ENCODE measurements around the gene NRXN3. TPM values are rescaled to one million over a fixed set of nuclear protein-coding genes. Genes with fewer than 3 reads are reported as not detected.

Gene NRXN3
- total and polyA plus RNA-seq, 2 experiments from 2014 or later = 0.08 to 0.11 TPM

GRCh38 chr14:78543433-78543832 lies 373.3 kb downstream of the NRXN3 start:
- H3K9ac ChIP-seq = no peak overlapping the region
- DNase-seq = no peak
- no peaks in the 10 kb centered on the region for H3K27me3 ChIP-seq (replicated peaks; ENCODE audit: insufficient read depth)
- no peaks in the 10 kb centered on the region for H3K9me3 ChIP-seq (ENCODE audit: low read depth)
- no peak overlapping the region for H3K4me3 ChIP-seq
- no peaks in the 10 kb centered on the region for H3K79me2 ChIP-seq (ENCODE audit: insufficient read depth)
- TF ChIP-seq EZH2phosphoT487 (IDR thresholded peaks at IDR 0.05; ENCODE audit: insufficient read depth, low read depth) (no peak), EZH2 (IDR thresholded peaks at IDR 0.05; ENCODE audit: insufficient read depth, poor library complexity, severe bottlenecking) (no peak)
- in situ Hi-C loops (cut with MboI) = no loop called here
- WGBS, 2 experiments (ENCODE audit: low coverage in 1 of 2, low lambda C conversion rate in 2 of 2, missing lambda C conversion rate in 2 of 2) = 0% methylated on average over 1 of the region's 1 CpG
- H3K4me2 ChIP-seq (ENCODE audit: unreplicated experiment) = no peak overlapping the region
- H2AFZ ChIP-seq = no peak overlapping the region
- H3K4me1 ChIP-seq (ENCODE audit: insufficient read depth) = no peaks in the 10 kb centered on the region
- no peaks in the 10 kb centered on the region for H3F3A ChIP-seq (ENCODE audit: insufficient read depth)
- H4K20me1 ChIP-seq (ENCODE audit: insufficient read depth) = no peaks in the 10 kb centered on the region
- no peaks in the 10 kb centered on the region for H3K36me3 ChIP-seq (ENCODE audit: low read depth)
- no peak overlapping the region for H3K27ac ChIP-seq
- no peaks in the 10 kb centered on the region for H3K9me2 ChIP-seq (ENCODE audit: insufficient read depth)

- Histone ChIP-seq H3K9me2 (ENCODE audit: insufficient read depth) (no peaks in the 10 kb centered on the region), H3K4me1 (ENCODE audit: insufficient read depth) (no peaks in the 10 kb centered on the region), H2AFZ (no peak overlapping the region), H3K36me3 (ENCODE audit: low read depth) (no peaks in the 10 kb centered on the region), H3K27me3 (replicated peaks; ENCODE audit: insufficient read depth) (no peaks in the 10 kb centered on the region; the same call in 1 of the 2 replicates), H3F3A (ENCODE audit: insufficient read depth) (no peaks in the 10 kb centered on the region), H3K4me3 (no peak overlapping the region), H3K79me2 (ENCODE audit: insufficient read depth) (no peaks in the 10 kb centered on the region), H3K27ac (no peak overlapping the region), H3K4me2 (ENCODE audit: unreplicated experiment) (no peak overlapping the region), H4K20me1 (ENCODE audit: insufficient read depth) (no peaks in the 10 kb centered on the region), H3K9me3 (ENCODE audit: low read depth) (no peaks in the 10 kb centered on the region), H3K9ac (no peak overlapping the region)
- in situ Hi-C loops (cut with MboI) = no loop called here
- WGBS, 2 experiments (ENCODE audit: low coverage in 1 of 2, low lambda C conversion rate in 2 of 2, missing lambda C conversion rate in 2 of 2) = 14% methylated on average over 3 of the region's 3 CpGs
- no peak for DNase-seq
- TF ChIP-seq EZH2 (IDR thresholded peaks at IDR 0.05; ENCODE audit: insufficient read depth, poor library complexity, severe bottlenecking) (no peak), EZH2phosphoT487 (IDR thresholded peaks at IDR 0.05; ENCODE audit: insufficient read depth, low read depth) (no peak)
Observed at GRCh38 chr14:78561074-78561473, 390.9 kb downstream of the NRXN3 start.

GRCh38 chr14:78566026-78566858 lies 396.1 kb downstream of the NRXN3 start:
- Histone ChIP-seq H3K36me3 (ENCODE audit: low read depth) (no peaks in the 10 kb centered on the region), H3K79me2 (ENCODE audit: insufficient read depth) (no peaks in the 10 kb centered on the region), H3K4me1 (ENCODE audit: insufficient read depth) (no peaks in the 10 kb centered on the region), H3K9ac (peak overlapping the region; percentile 58), H3K9me3 (ENCODE audit: low read depth) (no peaks in the 10 kb centered on the region), H3F3A (ENCODE audit: insufficient read depth) (no peaks in the 10 kb centered on the region), H3K4me3 (peak overlapping the region; percentile 75), H2AFZ (peak overlapping the region; percentile 98), H3K4me2 (ENCODE audit: unreplicated experiment) (peak overlapping the region; percentile 93), H4K20me1 (ENCODE audit: insufficient read depth) (no peaks in the 10 kb centered on the region), H3K27me3 (replicated peaks; ENCODE audit: insufficient read depth) (no peaks in the 10 kb centered on the region; the same call in 1 of the 2 replicates), H3K27ac (no peak overlapping the region), H3K9me2 (ENCODE audit: insufficient read depth) (no peaks in the 10 kb centered on the region)
- TF ChIP-seq EZH2 (IDR thresholded peaks at IDR 0.05; ENCODE audit: insufficient read depth, poor library complexity, severe bottlenecking) (no peak), EZH2phosphoT487 (IDR thresholded peaks at IDR 0.05; ENCODE audit: insufficient read depth, low read depth) (no peak)
- peak; percentile 88 for DNase-seq
- WGBS, 2 experiments (ENCODE audit: low coverage in 1 of 2, low lambda C conversion rate in 2 of 2, missing lambda C conversion rate in 2 of 2) = 2 to 5% methylated on average over 16 of the region's 16 CpGs
- in situ Hi-C loops (cut with MboI) = no loop called here

GRCh38 chr14:78566859-78567172 lies 396.6 kb downstream of the NRXN3 start:
- no peaks in the 10 kb centered on the region for H3K9me3 ChIP-seq (ENCODE audit: low read depth)
- in situ Hi-C loops (cut with MboI) = no loop called here
- H3K4me2 ChIP-seq (ENCODE audit: unreplicated experiment) = no peak overlapping the region
- no peaks in the 10 kb centered on the region for H4K20me1 ChIP-seq (ENCODE audit: insufficient read depth)
- H3K9ac ChIP-seq = no peak overlapping the region
- no peak overlapping the region for H3K27ac ChIP-seq
- H3F3A ChIP-seq (ENCODE audit: insufficient read depth) = no peaks in the 10 kb centered on the region
- H2AFZ ChIP-seq = peak overlapping the region; percentile 98; the same call in 1 of the 2 replicates
- no peaks in the 10 kb centered on the region for H3K79me2 ChIP-seq (ENCODE audit: insufficient read depth)
- DNase-seq = no peak
- H3K4me1 ChIP-seq (ENCODE audit: insufficient read depth) = no peaks in the 10 kb centered on the region
- H3K9me2 ChIP-seq (ENCODE audit: insufficient read depth) = no peaks in the 10 kb centered on the region
- TF ChIP-seq EZH2phosphoT487 (IDR thresholded peaks at IDR 0.05; ENCODE audit: insufficient read depth, low read depth) (no peak), EZH2 (IDR thresholded peaks at IDR 0.05; ENCODE audit: insufficient read depth, poor library complexity, severe bottlenecking) (no peak)
- H3K4me3 ChIP-seq = no peak overlapping the region
- no peaks in the 10 kb centered on the region for H3K36me3 ChIP-seq (ENCODE audit: low read depth)
- no peaks in the 10 kb centered on the region; the same call in 1 of the 2 replicates for H3K27me3 ChIP-seq (replicated peaks; ENCODE audit: insufficient read depth)
